ENCODE results near the gene ISM2.

Gene ISM2

DNA sequence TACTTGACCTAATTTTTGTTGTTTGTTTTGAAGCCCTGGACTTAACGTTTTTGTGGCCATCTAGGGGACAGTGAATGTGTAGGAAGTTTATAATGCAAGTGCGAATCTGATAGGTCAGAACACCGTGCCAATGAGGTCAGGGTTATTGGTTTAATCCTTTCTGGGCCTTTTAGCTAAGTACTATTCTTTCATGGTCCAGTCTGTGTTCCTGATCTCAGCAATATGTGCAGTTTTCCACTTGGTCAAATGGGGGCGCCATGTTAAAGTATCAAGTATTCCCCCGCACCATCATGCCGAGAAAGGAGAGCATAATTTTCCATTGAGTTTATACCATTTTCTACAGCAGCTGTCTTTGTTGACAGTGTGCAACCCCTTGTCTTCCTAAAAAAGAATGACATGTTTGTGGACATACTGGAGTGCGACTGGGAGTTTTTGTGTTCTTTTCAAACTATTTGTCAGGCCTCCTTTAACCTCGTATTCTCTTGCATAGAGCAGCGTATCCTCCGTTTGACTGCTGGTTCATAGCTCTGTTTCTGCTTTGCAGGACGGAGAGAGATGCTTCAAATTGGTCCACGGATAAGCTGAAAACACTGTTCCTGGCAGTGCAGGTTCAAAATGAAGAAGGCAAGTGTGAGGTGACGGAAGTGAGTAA lies 39.4 kb downstream of the ISM2 start:
- peak; percentile 66 for DNase-seq

DNA sequence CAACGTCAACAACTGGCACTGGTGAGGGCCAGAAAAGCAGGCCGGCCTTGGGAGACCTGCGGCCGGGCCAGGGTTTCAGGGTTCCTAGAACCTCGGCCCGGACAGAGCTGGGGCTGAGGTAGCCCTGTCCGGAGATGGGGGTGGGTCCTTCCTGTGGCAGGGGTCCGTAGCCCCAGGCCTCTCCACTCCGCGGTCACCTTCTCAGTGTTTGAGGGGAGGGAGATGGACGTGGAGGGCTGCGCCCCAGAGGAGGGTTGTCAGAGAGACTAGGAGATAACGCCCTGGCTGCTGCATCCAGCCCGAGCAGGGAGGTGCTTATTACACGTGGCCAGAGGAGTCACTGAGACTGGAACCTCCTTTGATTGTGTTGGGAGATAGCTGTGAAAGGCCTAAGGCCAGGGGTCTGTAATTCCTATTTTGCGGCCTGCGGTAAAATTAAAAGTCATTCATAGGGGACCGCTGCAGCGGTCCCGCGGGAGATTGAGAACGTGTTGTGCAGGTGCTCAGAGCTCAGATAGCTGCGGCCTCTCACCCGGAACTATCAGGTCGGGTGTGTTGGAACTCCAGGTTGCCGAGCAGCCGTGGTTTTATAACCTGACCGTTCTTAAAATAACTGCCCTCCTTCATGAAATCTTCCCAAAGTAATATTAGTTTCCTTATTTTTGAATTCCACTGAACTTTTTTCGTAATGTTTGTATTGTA lies 40.2 kb downstream of the ISM2 start:
- DNase-seq, result peak; percentile 45

DNA sequence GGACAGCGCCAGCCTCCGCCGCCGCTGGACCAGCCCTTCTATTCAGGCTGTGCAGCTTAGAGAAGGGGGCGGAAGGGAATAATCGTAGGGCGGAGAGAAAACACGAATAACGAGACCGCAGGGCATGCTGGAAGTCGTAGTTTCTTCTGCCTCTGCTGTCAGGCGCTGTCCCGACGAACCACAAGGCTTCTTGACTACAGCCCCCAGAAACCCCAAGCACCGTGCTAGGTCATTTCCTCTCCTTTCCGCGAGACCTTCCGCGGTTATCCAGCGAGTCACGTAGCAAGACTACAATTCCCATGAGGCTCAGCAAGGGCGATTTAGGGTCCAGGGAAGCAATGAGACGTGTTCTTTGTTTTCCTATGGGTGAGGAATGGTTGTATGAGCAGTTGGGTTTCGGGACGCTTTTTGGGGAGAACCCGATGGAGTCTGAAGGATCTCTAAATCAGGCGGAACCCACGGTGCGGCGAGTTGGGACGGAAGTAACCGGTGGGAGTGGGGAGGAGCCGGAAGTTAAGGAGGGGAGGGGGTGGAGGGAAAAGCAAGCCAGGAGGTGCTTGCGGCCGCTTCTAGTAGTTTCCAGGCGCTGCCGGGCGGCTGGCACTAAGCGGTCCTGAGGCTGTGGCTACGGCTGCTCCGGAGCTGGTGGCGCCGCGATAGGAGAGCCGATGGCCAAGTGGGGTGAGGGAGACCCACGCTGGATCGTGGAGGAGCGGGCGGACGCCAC lies 40.9 kb downstream of the ISM2 start, which contains the start of the genes AHSA1 and VIPAS39:
AHSA1 (plus strand) TSS at position 572 of the 727 bp plus-strand sequence; CDS start at position 669, 97 bp downstream.
VIPAS39 (minus strand) TSS at position 80 of the 727 bp plus-strand sequence. CDS start 3,499 bp downstream, outside the sequence.
- DNase-seq, result peak; percentile 93

DNA sequence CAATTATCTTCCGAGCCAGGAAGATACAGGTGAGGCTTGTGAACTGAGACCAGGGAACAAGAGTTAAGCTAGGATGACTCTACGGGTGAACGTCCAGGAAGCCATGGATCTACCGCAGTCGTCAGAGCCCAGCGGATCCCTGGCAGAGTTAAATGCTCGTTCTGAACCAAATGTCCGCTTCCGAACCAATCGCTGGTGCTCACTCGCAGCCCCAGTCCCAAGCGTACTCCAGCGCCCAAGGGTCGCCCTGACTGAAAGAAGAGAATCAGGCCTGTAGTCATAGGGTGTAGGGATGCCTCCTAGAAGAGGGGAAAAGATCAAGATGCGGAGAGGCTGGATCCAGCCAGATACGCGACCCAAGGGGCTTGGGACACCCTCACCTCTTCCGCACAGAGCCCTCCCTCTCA lies 41.5 kb downstream of the ISM2 start:
- no peak for DNase-seq

DNA sequence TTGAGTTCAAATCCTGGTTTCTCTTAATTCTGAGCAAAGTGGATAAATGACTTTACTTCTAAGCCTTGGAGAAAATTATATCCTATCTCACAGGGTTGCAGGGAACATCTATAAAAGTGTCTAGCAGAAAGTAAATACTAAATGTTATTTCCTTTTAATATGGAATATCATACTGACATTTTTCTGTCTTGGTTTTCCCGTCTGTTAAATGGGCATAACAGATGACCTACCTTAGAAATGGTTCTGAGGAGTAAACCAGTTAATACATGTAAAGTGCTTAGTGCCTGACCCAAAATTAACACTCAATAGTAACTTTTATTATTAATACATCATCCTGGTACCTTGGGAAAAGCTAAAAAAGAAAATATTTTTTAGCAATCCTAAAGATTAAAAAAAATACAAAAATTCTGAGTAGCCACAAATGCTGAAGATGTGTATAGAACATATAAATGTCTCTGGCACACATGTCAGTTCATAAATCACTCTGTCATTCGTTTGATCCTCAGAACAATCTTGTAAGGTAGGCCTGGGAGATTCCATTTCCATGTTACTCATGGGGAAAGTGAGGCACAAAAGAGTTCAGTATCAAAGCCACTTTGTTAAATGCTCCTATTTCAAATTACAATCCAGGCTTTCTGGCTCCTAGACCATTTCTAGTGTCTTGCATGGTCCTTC lies 42.5 kb downstream of the ISM2 start:
- DNase-seq, result no peak

DNA sequence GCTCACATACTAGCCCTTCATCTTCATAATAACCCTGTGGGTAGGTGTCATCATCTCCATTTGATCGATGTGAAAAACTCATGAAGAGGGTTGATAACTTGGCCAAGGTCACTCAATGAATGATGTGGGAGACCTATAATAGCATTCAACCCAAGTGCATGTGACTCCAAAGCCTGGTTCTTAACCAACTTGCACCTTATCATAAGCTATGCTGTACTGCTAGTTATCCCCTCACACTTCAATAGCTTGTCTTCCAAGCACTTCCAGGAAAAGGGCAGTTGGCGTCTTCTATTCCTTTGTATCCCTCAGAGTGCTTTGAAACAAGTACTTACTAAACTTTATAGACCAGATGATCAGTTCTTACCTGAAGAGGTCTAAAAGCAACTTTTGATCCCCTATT lies 56.4 kb downstream of the ISM2 start:
- no peak for DNase-seq

DNA sequence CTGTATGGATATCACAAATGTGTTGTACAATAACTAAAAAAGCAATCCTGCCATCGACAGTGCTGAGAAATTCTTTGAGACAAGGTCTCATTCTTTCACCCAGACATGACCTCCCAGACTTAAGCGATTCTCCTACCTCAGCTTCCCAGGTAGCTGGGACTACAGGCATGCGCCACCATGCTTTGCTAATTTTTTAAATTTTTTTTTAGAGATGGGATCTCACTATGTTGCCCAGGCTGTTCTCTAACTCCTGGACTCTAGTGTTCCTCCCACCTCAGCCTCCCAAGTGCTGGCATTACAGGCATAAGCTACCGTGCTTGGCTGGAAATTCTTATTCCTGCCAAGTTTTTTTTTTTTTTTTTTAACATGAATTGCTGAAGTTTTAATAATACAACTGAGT lies 58.8 kb downstream of the ISM2 start:
- DNase-seq, result no peak

DNA sequence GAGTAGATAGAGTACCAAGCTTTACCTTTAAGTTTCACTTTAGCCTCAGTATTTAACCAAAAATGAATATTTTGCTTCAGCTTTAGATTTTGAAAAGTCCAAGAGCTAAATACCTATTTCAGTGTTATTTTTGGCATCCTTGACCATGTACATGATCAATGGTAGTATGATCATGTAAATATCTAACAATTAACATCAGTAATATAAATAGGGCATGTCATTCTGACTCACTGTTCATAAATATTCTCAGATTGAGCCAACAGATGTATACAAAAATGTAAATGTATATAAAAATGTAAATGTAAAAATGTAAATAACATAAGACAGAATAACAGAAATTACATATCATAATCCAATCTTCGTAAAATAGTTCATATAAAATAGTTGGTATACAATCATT lies 60.0 kb downstream of the ISM2 start:
- DNase-seq, result no peak

DNA sequence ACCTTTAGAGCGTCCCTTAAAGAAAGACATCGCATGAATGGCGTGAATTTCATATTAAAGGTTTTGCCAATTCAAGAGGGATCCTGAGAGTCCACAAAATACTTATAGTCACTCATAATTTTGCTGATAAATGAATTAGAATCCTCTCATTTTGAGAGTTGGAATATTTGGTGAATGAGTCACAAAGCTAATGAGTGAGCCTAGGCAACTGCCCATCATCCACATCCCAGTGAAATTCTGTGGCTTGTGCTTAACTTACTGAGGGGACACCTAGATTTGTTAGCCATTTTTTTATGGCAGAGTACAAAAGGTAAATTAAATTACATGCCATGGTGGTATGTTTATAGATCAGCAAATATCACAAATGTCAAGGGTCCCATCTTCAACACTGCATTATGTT lies 62.6 kb downstream of the ISM2 start:
- DNase-seq, result no peak

DNA sequence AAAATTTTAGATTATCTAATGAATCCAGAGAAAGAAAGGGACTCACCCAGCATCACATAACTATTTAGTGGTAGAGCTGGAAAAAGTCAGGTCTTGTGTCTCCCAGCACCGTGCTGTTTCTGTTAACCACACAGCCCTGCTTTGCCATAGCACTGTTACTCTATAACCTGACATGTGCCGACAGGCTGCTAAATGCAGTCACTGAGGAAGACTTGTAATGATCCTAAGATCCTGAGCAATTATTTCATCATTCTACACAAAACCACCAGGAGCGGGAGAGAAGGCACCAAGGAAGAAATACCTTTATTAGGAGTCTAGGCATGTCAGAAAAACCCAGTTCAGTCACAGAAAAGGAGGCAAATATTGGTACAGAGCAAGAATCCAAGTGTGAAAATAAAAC lies 72.2 kb downstream of the ISM2 start:
- DNase-seq, result no peak

DNA sequence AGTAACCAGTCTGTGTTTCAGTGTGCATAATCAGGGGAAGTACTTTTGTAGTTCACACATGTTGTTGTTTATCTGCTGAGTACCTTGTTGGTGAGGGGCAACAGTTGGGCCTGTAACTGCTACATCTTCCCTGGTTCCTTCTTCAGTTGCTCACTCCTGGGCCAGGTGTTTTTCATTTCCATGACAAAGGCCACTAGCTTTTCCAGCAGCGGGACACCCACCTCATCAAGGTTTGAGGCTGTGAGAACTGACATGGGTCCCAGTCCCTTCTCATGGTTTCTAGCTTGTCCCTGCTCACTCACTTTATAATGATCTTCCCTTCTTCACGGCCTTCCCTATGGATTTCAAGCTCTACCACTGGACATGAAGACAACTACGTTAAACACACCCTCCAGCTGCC lies 73.8 kb downstream of the ISM2 start:
- DNase-seq, result no peak

Measured in activated naive CD4-positive, alpha-beta T cell treated with Interleukin-2 at 50 U/mL for 16 hours (primary cell).